Measurements from ENCODE around the gene IYD.

IYD gene

DNA sequence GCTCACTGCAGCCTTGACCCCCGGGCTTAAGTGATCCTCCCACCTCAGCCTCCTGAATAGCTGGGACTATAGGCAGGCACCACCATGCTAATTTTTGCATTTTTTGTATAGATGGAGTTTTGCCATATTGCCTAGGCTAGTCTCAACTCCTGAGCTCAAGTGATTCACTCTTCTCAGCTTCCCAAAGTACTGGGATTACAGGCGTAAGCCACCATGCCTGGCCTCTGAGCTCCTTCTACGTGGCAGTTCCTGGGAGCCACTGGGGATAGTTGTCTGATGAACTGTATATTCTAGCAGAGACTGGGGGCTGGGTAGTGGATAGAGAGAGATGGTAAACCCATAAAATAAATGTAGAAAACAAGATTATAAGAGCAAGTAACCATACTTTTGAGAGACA lies 26.1 kb downstream of the IYD start:
- TF ChIP-seq CTCF (IDR thresholded peaks at IDR 0.05; ENCODE audit: borderline replicate concordance, extremely low read depth, low read length, poor library complexity, severe bottlenecking) (no peak), EZH2 (IDR thresholded peaks at IDR 0.05; ENCODE audit: borderline replicate concordance, low read depth, low read length, severe bottlenecking) (no peak)
- no peak overlapping the region for H2AFZ ChIP-seq (ENCODE audit: low read depth, low read length)
- ATAC-seq (ENCODE audit: insufficient read depth, low read depth) = no peak

GRCh38 chr6:150395388-150396009 lies 26.7 kb downstream of the IYD start:
- no peak overlapping the region for H3K27ac ChIP-seq (ENCODE audit: low read length)
- H3K9me3 ChIP-seq (ENCODE audit: insufficient read depth, low read length, severe bottlenecking) = no peaks in the 10 kb centered on the region
- DNase-seq = peak; percentile 42
- H3K36me3 ChIP-seq (ENCODE audit: insufficient read depth, low read length) = no peaks in the 10 kb centered on the region
- peaks cover 18% of the 10 kb centered on the region for H3K27me3 ChIP-seq (ENCODE audit: insufficient read depth, low read length, poor library complexity)
- H3K4me2 ChIP-seq (ENCODE audit: insufficient read depth, low read length) = no peak overlapping the region
- no peaks in the 10 kb centered on the region for H3K4me1 ChIP-seq (ENCODE audit: insufficient read depth, low read length)
- no peaks in the 10 kb centered on the region for H3K79me2 ChIP-seq (ENCODE audit: insufficient read depth, low read length)
- TF ChIP-seq EZH2 (IDR thresholded peaks at IDR 0.05; ENCODE audit: borderline replicate concordance, low read depth, low read length, severe bottlenecking) = no peak
- peak; percentile 78 for TF ChIP-seq CTCF (IDR thresholded peaks at IDR 0.05; ENCODE audit: borderline replicate concordance, extremely low read depth, low read length, poor library complexity, severe bottlenecking)
- no peaks in the 10 kb centered on the region for H4K20me1 ChIP-seq (ENCODE audit: insufficient read depth, low read length)
- ATAC-seq (ENCODE audit: insufficient read depth, low read depth) = peak; percentile 91
- H2AFZ ChIP-seq (ENCODE audit: low read depth, low read length) = no peak overlapping the region
- no peak overlapping the region for H3K4me3 ChIP-seq (ENCODE audit: low read depth in 1 of 2, low read length in 2 of 2)
- H3K9ac ChIP-seq (ENCODE audit: low read depth, low read length) = no peak overlapping the region

More for the DNA sequence above, 26.1 kb downstream of the IYD start:
- no peak for DNase-seq
- H3K4me3 ChIP-seq (ENCODE audit: low read depth in 1 of 2, low read length in 2 of 2) = no peak overlapping the region
- no peaks in the 10 kb centered on the region for H3K4me1 ChIP-seq (ENCODE audit: insufficient read depth, low read length)
- no peaks in the 10 kb centered on the region for H3K36me3 ChIP-seq (ENCODE audit: insufficient read depth, low read length)
- no peak overlapping the region for H3K27ac ChIP-seq (ENCODE audit: low read length)
- peaks cover 18% of the 10 kb centered on the region for H3K27me3 ChIP-seq (ENCODE audit: insufficient read depth, low read length, poor library complexity)
- H4K20me1 ChIP-seq (ENCODE audit: insufficient read depth, low read length) = no peaks in the 10 kb centered on the region
- no peaks in the 10 kb centered on the region for H3K79me2 ChIP-seq (ENCODE audit: insufficient read depth, low read length)
- H3K9me3 ChIP-seq (ENCODE audit: insufficient read depth, low read length, severe bottlenecking) = no peaks in the 10 kb centered on the region
- no peak overlapping the region for H3K4me2 ChIP-seq (ENCODE audit: insufficient read depth, low read length)
- H3K9ac ChIP-seq (ENCODE audit: low read depth, low read length) = no peak overlapping the region

DNA sequence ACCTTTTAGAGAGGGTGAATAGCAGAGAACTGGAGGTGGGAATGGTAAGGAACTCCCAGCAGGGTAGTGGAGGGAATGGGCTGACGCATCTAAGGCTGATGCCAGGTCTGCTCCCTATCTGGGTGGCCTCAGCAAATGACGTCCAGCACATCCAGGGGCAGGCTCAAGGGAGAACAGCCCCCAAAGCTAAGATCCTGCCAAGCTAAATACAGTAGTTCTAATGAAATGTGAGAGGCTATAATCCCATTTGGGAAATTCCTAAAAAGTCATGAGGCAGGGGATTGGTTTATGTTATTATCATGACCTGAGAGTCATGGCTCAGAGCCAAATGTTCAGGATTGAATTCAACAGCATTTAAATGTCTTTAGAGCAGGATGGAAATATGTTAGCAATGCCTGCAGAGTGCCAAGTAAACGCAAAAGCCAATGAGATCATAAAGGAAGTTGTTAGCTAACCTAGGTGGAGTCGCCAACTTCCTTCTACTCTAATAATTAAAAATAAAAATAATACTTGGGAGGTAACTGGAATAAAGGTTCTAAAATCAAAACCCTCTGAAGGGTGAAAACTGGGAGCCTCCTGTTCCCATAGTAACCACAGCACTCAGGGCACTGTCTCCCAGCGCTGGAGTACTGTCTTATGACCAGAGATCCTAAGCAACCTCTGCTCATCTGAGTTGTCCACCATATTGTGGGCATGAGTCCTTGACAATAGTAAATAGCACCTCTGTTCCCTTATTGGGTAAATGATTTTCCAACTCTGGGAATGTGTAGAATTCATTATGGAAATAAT lies 34.8 kb downstream of the IYD start:
- Histone ChIP-seq H3K36me3 (ENCODE audit: insufficient read depth, low read length) (no peaks in the 10 kb centered on the region), H3K27me3 (ENCODE audit: insufficient read depth, low read length, poor library complexity) (peaks cover 15% of the 10 kb centered on the region)
- DNase-seq = no peak

More for the DNA sequence above, 34.8 kb downstream of the IYD start:
- Histone ChIP-seq H3K79me2 (ENCODE audit: insufficient read depth, low read length) (no peaks in the 10 kb centered on the region), H3K9me3 (ENCODE audit: insufficient read depth, low read length, severe bottlenecking) (no peaks in the 10 kb centered on the region), H3K27ac (ENCODE audit: low read length) (no peak overlapping the region), H2AFZ (ENCODE audit: low read depth, low read length) (no peak overlapping the region), H3K4me3 (ENCODE audit: low read depth in 1 of 2, low read length in 2 of 2) (no peak overlapping the region), H4K20me1 (ENCODE audit: insufficient read depth, low read length) (no peaks in the 10 kb centered on the region), H3K4me2 (ENCODE audit: insufficient read depth, low read length) (no peak overlapping the region), H3K9ac (ENCODE audit: low read depth, low read length) (no peak overlapping the region), H3K4me1 (ENCODE audit: insufficient read depth, low read length) (no peaks in the 10 kb centered on the region)
- no peak for TF ChIP-seq CTCF (IDR thresholded peaks at IDR 0.05; ENCODE audit: borderline replicate concordance, extremely low read depth, low read length, poor library complexity, severe bottlenecking)
- ATAC-seq (ENCODE audit: insufficient read depth, low read depth) = no peak

All from DND-41 (cell line).